Large intestine (tissue), 3 donors: ENCODE measurements around the gene KRT6C. TPM values are rescaled to one million over a fixed set of nuclear protein-coding genes. Genes with fewer than 3 reads are reported as not detected.
A peak's percentile ranks its signal among the peaks of the same experiment; 100 is the strongest.

Experiments used
- DNase-seq, 2 donors: peaks; one replicate each; pipeline versions ENCODE4 v3.0.0 to v3.0.0-alpha.2; 2013
- H3K27ac ChIP-seq: one replicate; pipeline ENCODE4 v1.5.1; 2013; ENCODE audit warnings: low read length
- H3K27me3 ChIP-seq: 2 replicates; pipeline ENCODE4 v1.6.1; 2013; ENCODE audit warnings: low read length; ENCODE audit not compliant: control insufficient read depth, insufficient read depth
- H3K36me3 ChIP-seq: 2 replicates; pipeline ENCODE4 v1.6.1; 2013; ENCODE audit warnings: low read length; ENCODE audit not compliant: control insufficient read depth, insufficient read depth
- H3K4me1 ChIP-seq: one replicate; pipeline ENCODE4 v1.6.1; 2013; ENCODE audit warnings: low read length; ENCODE audit not compliant: control insufficient read depth, insufficient read depth
- H3K4me3 ChIP-seq: one replicate; pipeline ENCODE4 v1.5.1; 2013; ENCODE audit warnings: low read length
- H3K9me3 ChIP-seq: one replicate; pipeline ENCODE4 v1.6.1; 2013; ENCODE audit warnings: mild to moderate bottlenecking, low read depth, low read length, moderate library complexity; ENCODE audit not compliant: control insufficient read depth
- WGBS: methylation state at CpG from one replicate; pipeline ENCODE4 v1.1.5; 2013; ENCODE audit warnings: low lambda C conversion rate; ENCODE audit not compliant: insufficient coverage; 5-methylcytosine and 5-hydroxymethylcytosine counted together
- polyA plus RNA-seq: library from polyadenylated mRNA; unstranded; fragments of 120-200 nt; gene quantifications from one replicate; pipeline ENCODE4 v1.2.1, GENCODE V29; 2013

KRT6C gene
- polyA plus RNA-seq, 1 donor = not detected

- Histone ChIP-seq H3K4me1 (no peaks in the 10 kb centered on the region), H3K36me3 (no peaks in the 10 kb centered on the region), H3K4me3 (no peak overlapping the region), H3K27me3 (peaks cover 3% of the 10 kb centered on the region), H3K9me3 (no peaks in the 10 kb centered on the region), H3K27ac (no peak overlapping the region)
- WGBS = 100% methylated on average over 1 of the region's 6 CpGs
- no peak for DNase-seq
Measured at GRCh38 chr12:52442600-52443061, 31.0 kb downstream of the KRT6C start.

- no peaks in the 10 kb centered on the region for H3K4me1 ChIP-seq
- H3K4me3 ChIP-seq = no peak overlapping the region
- H3K27ac ChIP-seq = no peak overlapping the region
- no peaks in the 10 kb centered on the region for H3K36me3 ChIP-seq
- 100% methylated on average over 1 of the region's 9 CpGs for WGBS
- peak in 1 of 2 donors; percentile 59 for DNase-seq
- peaks cover 3% of the 10 kb centered on the region for H3K27me3 ChIP-seq
- H3K9me3 ChIP-seq = no peaks in the 10 kb centered on the region
Measured at GRCh38 chr12:52441320-52441911, 32.2 kb downstream of the KRT6C start.

GRCh38 chr12:52440821-52441319 lies 32.7 kb downstream of the KRT6C start:
- H3K27ac ChIP-seq = no peak overlapping the region

GRCh38 chr12:52439845-52440244 lies 33.8 kb downstream of the KRT6C start:
- Histone ChIP-seq H3K4me3 (no peak overlapping the region), H3K4me1 (no peaks in the 10 kb centered on the region), H3K36me3 (no peaks in the 10 kb centered on the region), H3K9me3 (no peaks in the 10 kb centered on the region), H3K27me3 (peaks cover 3% of the 10 kb centered on the region), H3K27ac (no peak overlapping the region)
- WGBS = no CpG with 5 or more reads among the region's 2 CpGs
- no peak for DNase-seq

More at GRCh38 chr12:52440821-52441319, 32.7 kb downstream of the KRT6C start:
- H3K9me3 ChIP-seq = no peaks in the 10 kb centered on the region
- WGBS = no CpG with 5 or more reads among the region's 5 CpGs
- H3K4me3 ChIP-seq = no peak overlapping the region
- peaks cover 3% of the 10 kb centered on the region for H3K27me3 ChIP-seq
- no peaks in the 10 kb centered on the region for H3K36me3 ChIP-seq
- H3K4me1 ChIP-seq = no peaks in the 10 kb centered on the region
- no peak for DNase-seq

- no peak for DNase-seq
- Histone ChIP-seq H3K4me3 (no peak overlapping the region), H3K27ac (no peak overlapping the region), H3K4me1 (no peaks in the 10 kb centered on the region), H3K9me3 (no peaks in the 10 kb centered on the region), H3K36me3 (no peaks in the 10 kb centered on the region), H3K27me3 (peaks cover 3% of the 10 kb centered on the region)
- WGBS = no CpG with 5 or more reads among the region's 8 CpGs
Measured at GRCh38 chr12:52439420-52439819, 34.2 kb downstream of the KRT6C start.

- DNase-seq = no peak
- WGBS = no CpG with 5 or more reads among the region's 8 CpGs
- Histone ChIP-seq H3K36me3 (no peaks in the 10 kb centered on the region), H3K4me1 (no peaks in the 10 kb centered on the region), H3K27ac (no peak overlapping the region), H3K27me3 (peaks cover 3% of the 10 kb centered on the region), H3K9me3 (no peaks in the 10 kb centered on the region), H3K4me3 (no peak overlapping the region)
Measured at GRCh38 chr12:52438305-52439301, 35.0 kb downstream of the KRT6C start.

- no CpG with 5 or more reads among the region's 9 CpGs for WGBS
- Histone ChIP-seq H3K27ac (no peak overlapping the region), H3K4me3 (no peak overlapping the region), H3K36me3 (no peaks in the 10 kb centered on the region), H3K27me3 (peaks cover 3% of the 10 kb centered on the region), H3K9me3 (no peaks in the 10 kb centered on the region), H3K4me1 (no peaks in the 10 kb centered on the region)
- DNase-seq = no peak
Measured at GRCh38 chr12:52437508-52437907, 36.1 kb downstream of the KRT6C start.

- H3K4me3 ChIP-seq = no peak overlapping the region
- no peaks in the 10 kb centered on the region for H3K4me1 ChIP-seq
- peaks cover 3% of the 10 kb centered on the region for H3K27me3 ChIP-seq
- no peaks in the 10 kb centered on the region for H3K36me3 ChIP-seq
- DNase-seq = no peak
- H3K27ac ChIP-seq = no peak overlapping the region
- WGBS = 63% methylated on average over 3 of the region's 9 CpGs
- no peaks in the 10 kb centered on the region for H3K9me3 ChIP-seq
Measured at GRCh38 chr12:52436828-52437474, 36.7 kb downstream of the KRT6C start.

GRCh38 chr12:52436000-52436827 lies 37.4 kb downstream of the KRT6C start:
- no peak for DNase-seq
- Histone ChIP-seq H3K36me3 (no peaks in the 10 kb centered on the region), H3K4me3 (no peak overlapping the region), H3K27ac (no peak overlapping the region), H3K9me3 (no peaks in the 10 kb centered on the region), H3K4me1 (no peaks in the 10 kb centered on the region), H3K27me3 (peaks cover 3% of the 10 kb centered on the region)
- WGBS = 14% methylated on average over 1 of the region's 9 CpGs
